GM19025 (cell line): ENCODE measurements around the gene YJEFN3.
A peak's percentile ranks its signal among the peaks of the same experiment; 100 is the strongest.

Source experiments
- ATAC-seq: cut with Tn5 transposase; IDR thresholded peaks from one replicate; pipeline ENCODE4 v1.9.1; 2021; ENCODE audit warnings: mild to moderate bottlenecking, low read depth, moderate library complexity; ENCODE audit not compliant: unreplicated experiment

YJEFN3 gene

DNA sequence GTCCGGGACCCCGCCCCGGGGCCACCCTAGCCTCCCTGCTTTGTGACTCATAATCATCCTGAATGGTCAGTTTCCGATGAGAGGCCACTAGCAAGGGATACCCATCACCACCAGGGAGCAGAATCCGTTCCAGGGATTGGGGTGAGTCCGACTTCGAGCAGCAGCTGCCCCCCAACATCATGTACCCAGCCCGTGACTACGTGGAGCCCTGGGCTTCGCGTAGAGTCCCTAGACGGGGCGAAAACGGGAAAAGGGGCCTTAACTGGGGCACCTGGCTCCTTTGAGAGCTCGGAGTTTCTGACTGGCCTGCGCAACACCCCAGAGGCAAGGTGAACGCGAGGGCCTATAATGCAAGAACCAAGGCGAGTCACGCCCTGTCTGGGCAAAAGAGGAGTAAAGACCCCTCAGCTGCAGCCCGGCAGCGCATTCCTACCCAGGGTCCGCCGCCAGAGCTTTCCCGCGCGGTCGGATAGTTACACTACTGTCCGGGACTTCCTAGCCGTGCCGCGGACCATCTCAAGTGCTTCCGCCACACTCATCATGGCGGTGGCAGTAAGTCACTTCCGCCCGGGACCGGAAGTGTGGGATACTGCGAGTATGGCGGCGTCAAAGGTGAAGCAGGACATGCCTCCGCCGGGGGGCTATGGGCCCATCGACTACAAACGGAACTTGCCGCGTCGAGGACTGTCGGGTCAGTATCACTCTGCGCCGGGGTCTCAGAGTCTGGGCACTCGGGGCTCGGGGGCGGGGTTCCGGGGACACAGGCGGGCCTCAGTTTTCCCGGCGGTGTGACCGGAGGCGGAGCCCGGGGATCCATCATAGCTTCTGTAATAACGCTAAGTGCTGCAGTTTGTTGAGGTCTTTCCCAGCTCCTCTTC lies 12.8 kb upstream of the YJEFN3 start, which contains the start of gene NDUFA13:
TSS of gene NDUFA13 (plus strand) at position 584 of the 878 bp plus-strand sequence. CDS start at position 598, 14 bp downstream.
- ATAC-seq: peak; percentile 88

DNA sequence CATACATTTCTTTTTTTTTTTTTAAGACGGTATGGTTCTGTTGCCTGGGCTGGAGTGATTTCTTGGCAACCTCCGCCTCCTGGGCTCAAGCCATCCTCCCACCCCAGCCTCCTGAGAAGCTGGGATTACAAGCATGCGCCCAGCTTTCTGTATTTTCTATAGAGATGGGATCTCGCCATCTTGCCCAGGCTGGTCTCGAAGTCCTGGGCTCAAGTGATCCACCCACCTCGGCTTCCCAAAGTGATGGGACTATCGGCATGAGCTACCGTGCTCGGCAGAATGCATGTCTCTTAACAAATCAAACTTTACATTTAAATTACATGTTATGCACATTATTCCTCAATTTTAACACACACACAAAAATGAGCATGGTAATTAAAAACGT lies 11.5 kb upstream of the YJEFN3 start:
- ATAC-seq: no peak

DNA sequence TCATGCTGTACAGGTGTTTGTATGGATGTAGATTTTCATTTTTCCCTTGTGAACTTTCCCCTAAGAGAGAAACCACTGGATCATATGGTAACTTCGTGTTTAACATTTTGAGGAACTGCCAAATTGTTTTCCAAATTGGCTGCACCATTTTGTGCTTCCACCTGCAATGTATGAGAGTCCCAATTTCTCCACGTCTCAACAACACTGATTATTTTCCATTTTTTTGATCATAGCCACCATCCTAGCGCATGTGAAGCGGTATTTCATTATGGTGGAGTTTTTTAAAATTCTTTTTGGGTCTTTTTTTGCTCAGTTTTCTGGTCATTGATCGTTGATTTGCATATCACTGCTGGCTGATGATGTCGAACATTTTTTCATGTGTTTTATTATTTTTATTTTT lies 7.7 kb upstream of the YJEFN3 start:
- ATAC-seq: no peak

DNA sequence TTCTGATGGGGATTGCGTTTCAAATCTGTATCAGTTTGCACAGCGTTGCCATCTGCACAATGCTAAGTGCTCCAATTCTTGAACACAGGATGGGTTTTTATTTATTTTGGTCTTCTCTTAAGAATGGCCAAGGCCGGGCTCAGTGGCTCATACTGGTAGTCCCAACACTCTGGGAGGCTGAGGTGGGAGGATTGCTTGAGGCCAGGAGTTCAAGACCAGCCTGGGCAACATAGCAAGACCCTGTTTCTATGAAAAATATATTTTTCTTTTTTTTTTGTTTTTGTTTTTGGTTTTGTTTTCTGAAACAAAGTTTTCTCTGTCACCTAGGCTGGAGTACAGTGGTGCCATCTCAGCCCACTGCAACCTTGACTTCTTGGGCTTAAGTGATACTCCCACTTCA lies 5.5 kb upstream of the YJEFN3 start:
- ATAC-seq: no peak

DNA sequence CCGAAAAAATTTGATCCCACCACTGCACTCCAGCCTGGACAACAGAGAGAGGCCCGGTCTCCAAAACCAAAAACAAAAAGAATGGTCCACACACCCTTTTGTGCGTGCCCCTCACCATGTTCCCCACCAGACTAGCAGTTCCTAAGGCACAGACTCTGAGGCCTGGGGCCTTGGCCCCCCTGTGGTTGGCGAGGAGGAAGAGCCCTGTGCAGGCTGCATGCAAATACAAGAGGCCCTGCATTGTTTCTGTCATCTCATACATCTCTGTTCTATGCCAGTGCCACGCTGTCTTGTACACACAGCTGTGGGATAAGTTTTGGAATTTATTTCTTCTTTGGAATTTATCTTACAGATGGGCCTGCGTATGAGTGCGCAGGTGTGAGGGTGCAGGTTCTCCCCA lies 4.7 kb upstream of the YJEFN3 start:
- no peak for ATAC-seq

DNA sequence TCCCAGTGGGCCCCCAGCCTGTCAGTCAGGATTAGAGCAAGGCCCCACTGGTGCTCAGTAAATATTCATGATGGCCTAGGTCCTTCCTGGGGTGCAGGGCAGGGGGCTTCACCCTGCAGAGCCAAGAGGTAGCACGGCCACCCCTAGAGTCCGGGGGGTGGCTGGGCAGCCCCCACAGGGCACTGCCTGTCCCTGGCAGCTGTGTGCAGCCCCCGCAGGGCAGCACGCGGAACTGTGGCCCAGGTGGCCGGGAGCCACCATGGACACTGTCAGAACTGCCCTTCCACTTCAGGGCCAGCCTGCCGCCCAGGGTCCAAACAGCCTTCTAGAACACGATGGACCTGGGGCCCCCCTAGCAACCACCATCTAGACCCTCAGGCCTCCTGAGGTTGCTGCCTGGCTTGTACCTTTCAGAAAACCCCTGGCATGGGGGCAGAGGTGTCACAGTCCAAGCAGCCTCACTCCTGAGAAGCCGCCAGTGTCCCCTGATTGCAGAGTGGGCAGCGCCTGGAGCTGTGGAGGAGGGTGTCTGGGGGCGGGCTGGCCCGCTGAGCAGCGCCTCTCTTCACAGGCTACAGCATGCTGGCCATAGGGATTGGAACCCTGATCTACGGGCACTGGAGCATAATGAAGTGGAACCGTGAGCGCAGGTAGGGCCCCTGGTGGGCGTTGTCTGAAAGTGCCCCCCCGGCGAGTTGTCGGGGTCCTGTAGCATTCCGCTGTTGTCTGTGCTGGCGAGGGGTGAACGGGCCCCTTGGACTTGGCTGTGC lies 2.9 kb upstream of the YJEFN3 start:
- ATAC-seq: no peak

DNA sequence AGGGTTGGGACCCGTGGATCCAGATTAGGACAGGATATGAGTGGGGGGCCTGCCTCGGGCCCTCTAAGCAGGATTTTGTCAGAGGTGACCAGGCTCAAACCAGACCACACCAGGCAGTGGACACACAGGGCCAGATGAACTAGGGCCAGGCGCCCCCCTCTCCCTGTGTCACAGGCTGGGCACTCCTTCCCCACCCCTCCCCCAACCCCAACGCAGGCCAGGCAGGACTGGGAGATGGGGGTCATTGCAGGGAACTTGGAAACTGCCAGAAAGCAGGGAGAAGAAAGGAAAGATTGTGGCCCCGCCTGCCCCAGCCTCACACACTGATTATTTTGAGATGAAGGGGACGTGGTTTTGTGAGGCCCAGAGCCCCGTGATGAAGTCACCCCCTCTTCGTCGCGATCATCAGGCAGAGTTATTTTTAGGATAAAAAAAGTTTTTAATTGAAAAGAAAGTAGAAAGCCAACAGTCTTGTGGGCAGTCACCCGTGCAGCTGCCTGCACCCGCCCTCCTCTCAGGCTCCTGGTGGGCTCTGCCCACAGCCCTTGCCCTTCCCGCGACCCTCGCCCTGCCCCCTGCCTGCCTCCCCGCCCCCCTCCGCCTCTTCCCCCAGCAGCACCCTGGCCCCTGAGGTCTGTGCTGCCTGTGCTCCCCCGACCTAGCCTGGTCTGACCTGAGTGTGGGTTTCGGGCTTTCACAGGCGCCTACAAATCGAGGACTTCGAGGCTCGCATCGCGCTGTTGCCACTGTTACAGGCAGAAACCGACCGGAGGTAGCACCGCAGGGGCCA lies 1.9 kb upstream of the YJEFN3 start:
- no peak for ATAC-seq

DNA sequence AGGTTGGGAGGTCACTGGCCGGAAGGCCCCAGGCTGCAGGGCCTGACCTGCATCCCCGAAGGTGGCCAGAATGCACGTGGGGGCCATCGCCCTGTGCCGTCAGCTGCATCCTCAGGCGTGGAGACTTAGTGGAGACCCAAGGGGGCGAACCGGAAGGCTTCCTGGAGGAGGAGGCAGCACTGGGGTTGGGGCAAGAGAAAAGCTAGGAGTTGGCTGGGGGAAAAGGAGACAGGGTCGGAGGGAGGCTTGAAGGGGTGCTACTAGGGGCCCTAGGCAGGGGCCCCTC lies 1.4 kb upstream of the YJEFN3 start:
- ATAC-seq: no peak

DNA sequence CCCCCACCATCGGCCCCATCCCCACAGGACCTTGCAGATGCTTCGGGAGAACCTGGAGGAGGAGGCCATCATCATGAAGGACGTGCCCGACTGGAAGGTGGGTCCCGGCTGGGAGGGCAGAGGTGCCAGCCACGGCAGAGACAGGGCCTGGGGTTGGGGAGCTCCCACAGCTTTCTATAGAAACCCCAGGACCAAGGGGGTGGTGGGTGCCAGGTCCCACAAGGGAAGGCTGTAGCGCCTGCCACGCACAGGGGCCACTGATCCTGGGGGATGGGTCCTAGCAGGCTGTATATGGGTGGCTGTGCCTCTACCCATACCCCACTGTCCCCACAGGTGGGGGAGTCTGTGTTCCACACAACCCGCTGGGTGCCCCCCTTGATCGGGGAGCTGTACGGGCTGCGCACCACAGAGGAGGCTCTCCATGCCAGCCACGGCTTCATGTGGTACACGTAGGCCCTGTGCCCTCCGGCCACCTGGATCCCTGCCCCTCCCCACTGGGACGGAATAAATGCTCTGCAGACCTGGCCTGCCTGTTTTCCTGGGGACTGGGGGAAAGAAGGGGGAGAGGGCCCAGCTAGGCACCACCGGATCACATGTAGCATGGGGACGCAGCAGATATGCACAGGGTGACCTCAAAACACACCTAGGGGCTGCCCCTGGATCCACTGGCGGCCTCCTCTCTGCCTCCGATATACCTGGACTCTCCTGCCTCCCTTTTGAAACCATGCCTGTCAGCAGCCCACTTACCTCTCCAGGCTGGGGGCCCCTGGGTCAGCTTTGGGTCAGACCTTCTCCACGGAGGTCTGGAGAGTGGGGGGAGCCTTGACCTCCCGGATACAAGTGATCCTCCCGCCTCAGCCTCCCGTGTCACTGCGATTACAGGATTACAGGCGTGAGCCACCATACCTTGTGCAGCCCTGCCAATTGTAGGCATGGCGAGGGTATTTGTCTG lies 761 bp upstream of the YJEFN3 start:
- no peak for ATAC-seq

DNA sequence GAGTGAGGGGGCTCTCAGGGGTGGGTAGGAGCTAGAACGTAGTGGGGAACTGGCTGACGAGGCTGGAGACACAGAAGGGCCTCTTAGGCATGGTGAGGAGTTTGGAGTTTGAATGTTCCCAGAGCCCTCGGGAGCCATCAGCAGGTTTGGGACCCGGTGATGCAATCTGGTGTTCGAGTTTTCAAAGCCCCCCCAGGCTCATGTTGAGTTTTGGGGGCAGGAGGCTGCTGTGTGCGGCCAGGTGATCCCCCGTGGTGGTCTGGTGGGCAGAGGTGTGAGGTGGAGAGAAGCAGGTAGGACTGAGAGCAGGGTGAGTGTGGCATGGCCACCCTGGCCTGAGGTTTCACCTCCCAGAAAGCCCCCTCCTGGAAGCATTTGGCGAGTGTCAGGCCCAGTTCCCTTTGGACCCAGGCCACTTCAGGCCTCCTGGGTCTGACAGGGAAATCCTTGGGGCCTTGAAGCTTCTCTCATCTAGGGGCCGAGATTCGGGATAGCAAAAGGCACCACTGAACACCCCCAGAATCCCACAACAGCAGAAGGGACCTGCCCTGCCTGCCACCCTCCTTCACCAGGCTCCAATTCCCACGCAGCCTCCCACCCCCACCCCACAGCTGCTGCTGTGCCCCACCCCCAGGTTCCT lies 1.2 kb downstream of the YJEFN3 start:
- ATAC-seq: no peak

DNA sequence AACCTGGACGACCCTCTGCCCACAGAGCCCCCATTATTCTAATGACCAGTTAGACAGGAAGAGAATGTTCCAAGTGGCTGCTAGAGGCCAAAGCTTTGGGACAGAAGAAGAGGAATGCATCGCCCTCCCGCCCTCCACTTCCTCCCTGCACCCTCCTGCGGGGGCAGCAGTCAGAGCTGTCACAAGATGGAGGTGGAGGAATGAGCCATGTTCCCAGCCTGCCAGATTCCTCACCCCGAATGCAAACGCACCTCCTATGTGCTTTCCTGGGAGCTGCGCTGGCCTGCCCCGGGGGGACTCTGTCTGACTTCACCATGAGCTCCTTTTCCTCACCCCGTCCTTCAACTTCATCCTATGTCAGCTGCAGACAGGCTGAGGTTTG lies 1.7 kb downstream of the YJEFN3 start:
- no peak for ATAC-seq

DNA sequence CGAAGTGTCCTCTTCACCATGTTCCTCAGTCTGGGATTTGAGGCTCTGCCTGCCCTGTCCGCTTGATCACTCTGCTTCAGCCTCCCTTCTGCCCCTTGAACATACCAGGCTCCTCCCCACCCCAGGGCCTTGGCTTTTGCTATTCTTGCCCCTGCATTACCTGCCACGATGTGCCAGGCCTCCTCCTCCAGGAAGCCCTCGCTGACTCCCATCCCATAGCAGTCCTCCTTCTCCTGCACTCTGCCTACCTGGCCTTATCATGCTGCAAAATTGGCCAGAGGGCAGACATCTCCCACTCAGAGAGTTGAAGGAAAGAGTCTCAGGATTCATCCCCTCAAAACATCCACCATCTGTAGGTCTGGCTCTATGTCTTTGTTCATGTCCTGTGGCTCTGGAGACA lies 2.2 kb downstream of the YJEFN3 start:
- ATAC-seq: no peak

DNA sequence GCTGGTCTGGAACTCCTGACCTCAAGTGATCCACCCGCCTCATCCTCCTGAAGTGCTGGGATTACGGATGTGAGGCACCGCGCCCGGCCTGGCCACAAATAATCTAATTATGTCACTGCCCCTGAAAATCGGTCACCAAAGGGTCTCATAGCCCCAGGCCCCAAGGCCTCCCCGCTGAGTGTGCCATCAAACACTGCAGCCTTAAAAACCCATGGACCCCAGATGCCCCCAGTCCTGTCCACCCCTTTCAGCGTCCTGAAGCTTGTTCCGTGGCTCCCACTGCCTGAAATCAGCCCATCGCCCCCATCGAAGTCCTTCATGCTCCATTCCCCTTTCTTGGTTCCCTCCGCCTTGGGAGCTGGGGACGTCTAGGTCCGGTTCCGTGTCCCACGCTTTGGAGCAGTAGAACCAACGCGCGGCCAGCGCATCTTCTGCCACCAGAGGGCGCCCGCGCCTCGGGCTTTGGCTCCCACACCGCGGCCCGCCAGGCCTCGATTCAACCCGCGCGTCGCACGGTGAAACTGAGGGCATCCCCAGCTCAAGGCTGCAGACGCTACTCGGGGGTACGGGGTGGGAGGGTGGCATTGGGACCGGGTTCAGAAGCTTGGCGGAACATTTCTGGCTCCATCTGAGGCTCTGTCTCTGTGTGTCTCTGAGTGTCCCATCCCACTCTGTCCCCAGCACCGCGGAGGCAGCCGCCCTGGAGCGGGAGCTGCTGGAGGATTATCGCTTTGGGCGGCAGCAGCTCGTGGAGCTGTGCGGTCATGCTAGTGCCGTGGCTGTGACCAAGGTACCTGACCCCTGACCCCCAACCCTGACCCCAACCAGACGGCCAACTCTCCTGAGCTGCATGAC lies 3.5 kb downstream of the YJEFN3 start:
- ATAC-seq: no peak

DNA sequence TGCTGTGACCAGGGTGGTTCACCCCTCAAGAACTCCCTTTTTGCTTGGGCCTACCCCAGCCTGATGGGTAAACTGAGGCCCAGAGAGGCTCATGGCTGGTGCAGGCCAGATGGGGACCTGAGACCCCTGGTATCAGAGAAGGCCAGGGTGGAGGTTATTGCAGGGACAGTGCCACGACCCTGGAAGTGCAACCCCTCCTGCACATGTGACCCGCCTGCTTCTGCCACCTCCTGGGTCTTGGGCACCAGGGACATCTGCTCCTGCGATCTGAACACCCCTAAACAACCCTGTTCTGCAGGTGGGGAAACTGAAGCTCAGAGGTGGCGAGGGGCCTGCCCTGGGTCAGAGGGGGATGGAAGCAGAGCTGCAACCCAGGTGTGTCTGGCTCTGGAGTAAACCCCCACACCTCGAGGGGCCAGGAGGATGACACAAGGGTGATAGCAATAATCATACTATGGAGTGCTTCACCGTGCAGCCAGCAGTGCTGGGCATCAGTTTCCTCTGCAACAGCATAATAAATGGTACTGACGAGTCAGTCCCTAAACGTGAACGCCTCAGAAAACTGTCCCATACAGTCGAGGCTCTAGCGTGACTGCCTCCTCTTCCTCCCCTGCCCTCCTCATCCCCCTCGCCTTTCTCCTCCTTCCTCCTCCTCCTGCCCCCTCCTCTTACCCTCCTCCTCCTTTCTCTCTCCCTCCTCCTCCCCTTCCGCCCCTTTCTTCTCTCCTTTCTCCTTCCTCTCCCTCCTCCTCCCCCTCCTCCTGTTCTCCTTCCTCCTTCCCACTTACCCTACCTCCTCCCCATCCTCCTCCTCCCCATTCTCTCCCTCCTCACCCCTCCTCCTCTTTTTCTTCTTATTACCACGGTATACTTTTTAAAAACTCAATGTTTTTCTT lies 4.3 kb downstream of the YJEFN3 start:
- ATAC-seq: no peak

DNA sequence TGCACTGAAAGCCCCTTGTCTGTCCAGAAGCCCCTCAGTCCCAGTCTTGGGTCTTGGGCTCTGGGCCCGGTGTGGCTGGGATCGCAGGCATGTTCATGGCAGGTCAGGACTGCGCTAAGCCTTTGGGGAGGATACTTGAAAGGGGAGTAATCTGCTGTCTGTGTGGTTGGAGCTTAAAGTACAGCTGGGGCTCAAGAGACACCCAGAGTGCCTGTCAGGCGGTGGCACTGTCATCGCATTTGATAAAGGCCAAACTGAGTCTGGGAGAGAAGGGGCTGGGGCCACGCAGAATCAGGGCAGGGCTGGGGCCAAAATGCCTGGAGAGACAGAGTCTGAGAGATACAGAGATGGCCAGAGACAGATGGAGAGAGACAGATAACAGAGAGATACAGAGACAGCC lies 5.1 kb downstream of the YJEFN3 start:
- ATAC-seq: no peak

DNA sequence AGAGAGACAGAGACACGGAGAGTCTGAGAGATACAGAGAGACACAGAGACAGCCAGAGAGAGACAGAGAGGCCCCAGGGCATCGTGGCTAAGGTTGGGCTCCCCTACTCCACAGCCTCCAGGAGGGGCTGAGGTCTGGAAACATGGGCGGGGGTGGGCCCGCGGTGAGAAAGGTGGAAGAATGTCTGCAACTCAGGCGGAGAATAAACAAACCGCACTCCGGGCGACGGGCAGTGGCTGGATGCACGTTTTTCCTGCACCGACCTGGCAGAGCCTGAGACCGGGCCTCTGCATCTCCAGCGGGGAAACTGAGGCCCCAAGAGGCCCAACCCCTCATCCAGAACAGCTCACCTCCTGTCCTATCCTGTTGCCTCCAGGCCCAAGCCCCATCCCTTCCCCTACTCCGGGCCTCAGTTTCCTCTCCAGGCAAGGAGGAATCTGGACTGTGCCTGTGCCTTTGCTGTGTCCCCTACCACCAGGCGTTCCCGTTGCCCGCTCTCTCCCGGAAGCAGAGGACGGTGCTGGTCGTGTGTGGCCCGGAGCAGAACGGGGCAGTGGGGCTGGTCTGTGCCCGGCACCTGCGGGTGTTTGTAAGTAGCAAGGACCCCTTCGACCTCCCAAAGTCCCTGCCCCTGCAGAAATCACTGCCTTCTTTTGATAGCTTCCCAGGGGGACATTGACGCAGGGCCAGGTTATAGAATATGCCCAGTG lies 6.0 kb downstream of the YJEFN3 start:
- ATAC-seq: no peak
